Gastroesophageal sphincter (tissue), 3 donors: ENCODE data around the gene C4orf50.

Experiments
- CTCF ChIP-seq, 4 experiments: fragments of 200-600 bp in 2 of 4; fragments of 450-650 bp in 2 of 4; sonication (generic) in 1 of 4; IDR thresholded peaks; one replicate each; pipeline ENCODE4 v1.5.1; 2017 to 2019; ENCODE audit warnings: antibody characterized with exemption in 4 of 4, mild to moderate bottlenecking in 2 of 4, moderate library complexity in 2 of 4
- EP300 ChIP-seq: sonication (generic); formaldehyde crosslinking; IDR thresholded peaks from one replicate; pipeline ENCODE4 v1.6.1; 2017; ENCODE audit warnings: antibody characterized with exemption, mild to moderate bottlenecking
- POLR2A ChIP-seq, 2 donors: fragments of 450-650 bp; IDR thresholded peaks; one replicate each; pipeline ENCODE4 v1.6.1; 2017; ENCODE audit warnings: antibody characterized with exemption in 2 of 2, mild to moderate bottlenecking in 2 of 2, moderate library complexity in 1 of 2
- POLR2AphosphoS5 ChIP-seq: sonication (generic); formaldehyde crosslinking; IDR thresholded peaks from one replicate; pipeline ENCODE4 v1.6.1; 2017; ENCODE audit warnings: antibody characterized with exemption

- no peak for TF ChIP-seq POLR2A (IDR thresholded peaks at IDR 0.05)
- no peak for TF ChIP-seq EP300
- no peak for TF ChIP-seq CTCF (IDR thresholded peaks at IDR 0.05)
- TF ChIP-seq POLR2AphosphoS5: no peak
Measured at GRCh38 chr4:5912614-5913019, 105.6 kb downstream of the C4orf50 start.
